Inflammatory macrophage (primary cell): ENCODE data around the gene FOXJ1.

Experiments used
- DNase-seq, 2 donors: peaks; one replicate each; pipeline ENCODE4 v3.0.0-alpha.2; 2020 to 2022

Gene FOXJ1

GRCh38 chr17:76140661-76141211, 309 bp downstream of the FOXJ1 start:
- no peak for DNase-seq

GRCh38 chr17:76139801-76140660, 1.0 kb downstream of the FOXJ1 start:
- peak in 1 of 2 donors; percentile 8 for DNase-seq

- no peak for DNase-seq
Observed at GRCh38 chr17:76138896-76139752, 1.9 kb downstream of the FOXJ1 start.

- no peak for DNase-seq
Observed at GRCh38 chr17:76138234-76138895, 2.7 kb downstream of the FOXJ1 start.

- no peak for DNase-seq
Observed at GRCh38 chr17:76137351-76138233, 3.5 kb downstream of the FOXJ1 start.

- no peak for DNase-seq
Observed at GRCh38 chr17:76137001-76137350, 4.1 kb downstream of the FOXJ1 start.

- no peak for DNase-seq
Observed at GRCh38 chr17:76136276-76137000, 4.6 kb downstream of the FOXJ1 start.

- DNase-seq: no peak
Observed at GRCh38 chr17:76135810-76136188, 5.2 kb downstream of the FOXJ1 start.

- DNase-seq: no peak
Observed at GRCh38 chr17:76134911-76135809, 5.9 kb downstream of the FOXJ1 start.

- no peak for DNase-seq
Observed at GRCh38 chr17:76132574-76133338, 8.3 kb downstream of the FOXJ1 start.

GRCh38 chr17:76131692-76132573, 9.1 kb downstream of the FOXJ1 start:
- DNase-seq: no peak

GRCh38 chr17:76131051-76131691, 9.9 kb downstream of the FOXJ1 start:
- DNase-seq: no peak

- DNase-seq: no peak
Observed at GRCh38 chr17:76130473-76130872, 10.6 kb downstream of the FOXJ1 start.

GRCh38 chr17:76125922-76126321, 15.1 kb downstream of the FOXJ1 start:
- DNase-seq: no peak

GRCh38 chr17:76125391-76125675, 15.7 kb downstream of the FOXJ1 start:
- no peak for DNase-seq

GRCh38 chr17:76124582-76125390, 16.3 kb downstream of the FOXJ1 start:
- DNase-seq: no peak
